Gastrocnemius medialis (tissue), 4 donors: ENCODE data around the gene APLN.

ENCODE experiments used
- POLR2A ChIP-seq, 2 donors: fragments of 450-650 bp; IDR thresholded peaks; one replicate each; pipeline ENCODE4 v1.6.1; 2017; ENCODE audit warnings: antibody characterized with exemption in 2 of 2, mild to moderate bottlenecking in 2 of 2, moderate library complexity in 2 of 2
- TF ChIP-seq, protein P1 (sequence below), 5 experiments: fragments of 450-650 bp in 3 of 5; fragments of 200-600 bp in 2 of 5; sonication (generic) in 2 of 5; IDR thresholded peaks in 4 of 5; conservative IDR thresholded peaks in 1 of 5; 1 replicate in 4 of 5; 2 replicates in 1 of 5; pipeline ENCODE4 v1.5.1; 2016 to 2019; ENCODE audit warnings: antibody characterized with exemption in 5 of 5, mild to moderate bottlenecking in 3 of 5, moderate library complexity in 3 of 5

DNA sequence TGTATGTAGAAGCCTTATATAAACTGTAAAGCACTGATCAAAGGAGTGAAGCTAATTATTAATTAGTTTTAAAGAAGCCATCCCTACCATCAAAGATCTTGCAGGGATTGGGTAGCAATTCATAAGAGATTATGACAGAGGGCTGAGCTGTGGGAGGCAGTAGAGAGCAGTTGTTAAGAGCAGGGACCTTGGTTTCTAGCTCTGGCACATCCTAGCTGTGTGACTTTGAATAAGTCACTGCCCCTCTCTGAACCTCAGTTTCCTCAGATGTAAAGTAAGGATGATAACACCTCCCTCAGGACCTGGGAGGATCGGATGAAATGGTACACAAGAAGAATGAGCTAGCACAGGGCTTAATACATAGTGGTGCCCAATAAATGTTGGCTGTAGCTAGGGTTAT, 45.4 kb downstream of the APLN start:
- TF ChIP-seq, protein P1, sequence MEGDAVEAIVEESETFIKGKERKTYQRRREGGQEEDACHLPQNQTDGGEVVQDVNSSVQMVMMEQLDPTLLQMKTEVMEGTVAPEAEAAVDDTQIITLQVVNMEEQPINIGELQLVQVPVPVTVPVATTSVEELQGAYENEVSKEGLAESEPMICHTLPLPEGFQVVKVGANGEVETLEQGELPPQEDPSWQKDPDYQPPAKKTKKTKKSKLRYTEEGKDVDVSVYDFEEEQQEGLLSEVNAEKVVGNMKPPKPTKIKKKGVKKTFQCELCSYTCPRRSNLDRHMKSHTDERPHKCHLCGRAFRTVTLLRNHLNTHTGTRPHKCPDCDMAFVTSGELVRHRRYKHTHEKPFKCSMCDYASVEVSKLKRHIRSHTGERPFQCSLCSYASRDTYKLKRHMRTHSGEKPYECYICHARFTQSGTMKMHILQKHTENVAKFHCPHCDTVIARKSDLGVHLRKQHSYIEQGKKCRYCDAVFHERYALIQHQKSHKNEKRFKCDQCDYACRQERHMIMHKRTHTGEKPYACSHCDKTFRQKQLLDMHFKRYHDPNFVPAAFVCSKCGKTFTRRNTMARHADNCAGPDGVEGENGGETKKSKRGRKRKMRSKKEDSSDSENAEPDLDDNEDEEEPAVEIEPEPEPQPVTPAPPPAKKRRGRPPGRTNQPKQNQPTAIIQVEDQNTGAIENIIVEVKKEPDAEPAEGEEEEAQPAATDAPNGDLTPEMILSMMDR (IDR thresholded peaks at IDR 0.05 in 4 of 5, conservative IDR thresholded peaks at IDR 0.05 in 1 of 5), result no peak
- no peak for TF ChIP-seq POLR2A (IDR thresholded peaks at IDR 0.05)
